HFFc6 (cell line): ENCODE results near the gene PKD1L1. TPM values are rescaled to one million over a fixed set of nuclear protein-coding genes. Genes with fewer than 3 reads are reported as not detected.

Source experiments
- DNase-seq: peaks from one replicate; pipeline ENCODE4 v3.0.0-alpha.2; 2018
- H3K27ac Mint-ChIP-seq: 2 replicates; pipeline ENCODE4 v1.8.0; 2020; ENCODE audit warnings: mild to moderate bottlenecking, mixed read lengths
- H3K27me3 Mint-ChIP-seq: 2 replicates; pipeline ENCODE4 v1.8.0; 2021; ENCODE audit warnings: mild to moderate bottlenecking, moderate library complexity, mixed read lengths; ENCODE audit not compliant: insufficient read depth
- H3K36me3 Mint-ChIP-seq: 2 replicates; pipeline ENCODE4 v1.8.0; 2021; ENCODE audit warnings: low read depth, mixed read lengths
- H3K4me1 Mint-ChIP-seq: 2 replicates; pipeline ENCODE4 v1.8.0; 2020; ENCODE audit warnings: low read depth, mixed read lengths
- H3K4me3 Mint-ChIP-seq: 2 replicates; pipeline ENCODE4 v1.8.0; 2020; ENCODE audit warnings: mild to moderate bottlenecking, moderate library complexity, mixed read lengths
- H3K9me3 Mint-ChIP-seq: 2 replicates; pipeline ENCODE4 v1.8.0; 2020; ENCODE audit warnings: mild to moderate bottlenecking, mixed read lengths
- total RNA-seq, 6 experiments: library from RNA; stranded (reverse); fragmentation: NEBNext Ultra II Directional; extraction: Animal tissue kit (Norgen Biotek cat#: 25700); gene quantifications; 2 replicates in 1 of 6; 3 replicates in 5 of 6; pipeline ENCODE4 v1.2.3, GENCODE V29; 2021
- TF ChIP-seq, protein P1 (sequence below): fragments of 200-600 bp; sonication (generic); IDR thresholded peaks from 2 replicates; pipeline ENCODE4 v1.5.0; 2021; ENCODE audit warnings: antibody characterized with exemption, mild to moderate bottlenecking

The PKD1L1 gene
- total RNA-seq, 6 experiments from 2014 or later: 0.03 to 0.14 TPM; not detected in 4

DNA sequence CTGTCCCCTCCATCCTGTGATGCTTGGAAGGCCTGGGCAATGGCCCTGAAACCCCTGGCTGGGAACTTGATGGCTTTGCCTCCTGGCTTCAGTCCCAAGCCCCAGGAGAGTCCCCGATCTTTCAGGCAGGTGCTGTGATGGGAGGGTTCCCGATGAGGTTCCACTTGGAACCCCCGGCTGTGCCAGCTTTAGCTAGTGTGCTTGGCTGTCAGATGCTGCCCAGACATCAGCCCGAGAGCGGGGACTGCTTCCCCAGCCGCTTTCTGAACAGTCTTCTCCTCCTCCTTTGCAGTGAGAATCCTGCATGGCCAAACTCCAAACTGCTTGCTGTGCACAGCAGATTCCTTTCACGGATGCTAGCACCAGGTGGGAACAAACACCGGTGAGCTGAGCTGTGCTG, 58.1 kb downstream of the PKD1L1 start:
- TF ChIP-seq, protein P1, sequence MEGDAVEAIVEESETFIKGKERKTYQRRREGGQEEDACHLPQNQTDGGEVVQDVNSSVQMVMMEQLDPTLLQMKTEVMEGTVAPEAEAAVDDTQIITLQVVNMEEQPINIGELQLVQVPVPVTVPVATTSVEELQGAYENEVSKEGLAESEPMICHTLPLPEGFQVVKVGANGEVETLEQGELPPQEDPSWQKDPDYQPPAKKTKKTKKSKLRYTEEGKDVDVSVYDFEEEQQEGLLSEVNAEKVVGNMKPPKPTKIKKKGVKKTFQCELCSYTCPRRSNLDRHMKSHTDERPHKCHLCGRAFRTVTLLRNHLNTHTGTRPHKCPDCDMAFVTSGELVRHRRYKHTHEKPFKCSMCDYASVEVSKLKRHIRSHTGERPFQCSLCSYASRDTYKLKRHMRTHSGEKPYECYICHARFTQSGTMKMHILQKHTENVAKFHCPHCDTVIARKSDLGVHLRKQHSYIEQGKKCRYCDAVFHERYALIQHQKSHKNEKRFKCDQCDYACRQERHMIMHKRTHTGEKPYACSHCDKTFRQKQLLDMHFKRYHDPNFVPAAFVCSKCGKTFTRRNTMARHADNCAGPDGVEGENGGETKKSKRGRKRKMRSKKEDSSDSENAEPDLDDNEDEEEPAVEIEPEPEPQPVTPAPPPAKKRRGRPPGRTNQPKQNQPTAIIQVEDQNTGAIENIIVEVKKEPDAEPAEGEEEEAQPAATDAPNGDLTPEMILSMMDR: no peak
- Mint-ChIP-seq H3K27me3 (peaks cover 24% of the 10 kb centered on the region), H3K4me3 (no peak overlapping the region), H3K36me3 (no peaks in the 10 kb centered on the region), H3K27ac (no peak overlapping the region), H3K9me3 (no peaks in the 10 kb centered on the region), H3K4me1 (no peaks in the 10 kb centered on the region)
- no peak for DNase-seq

DNA sequence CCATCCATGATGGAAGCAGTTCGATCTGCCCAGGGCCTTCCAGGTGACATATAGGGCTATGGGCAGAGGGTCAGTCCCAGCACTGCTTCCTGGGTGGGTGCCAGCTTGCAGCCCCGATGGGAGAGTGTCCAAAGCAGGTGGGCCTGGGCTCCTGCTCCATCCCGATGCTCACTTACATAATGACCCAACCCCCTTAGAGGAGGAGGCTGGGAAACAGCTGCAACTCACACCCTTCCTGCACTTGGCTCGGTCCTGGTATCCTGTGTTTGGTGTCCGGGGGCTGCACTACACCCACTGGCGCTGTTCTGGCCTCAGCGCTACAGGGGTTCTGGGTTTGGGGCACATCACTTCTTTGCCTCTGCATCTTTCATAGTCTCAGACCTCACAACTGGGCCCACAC, 58.5 kb downstream of the PKD1L1 start:
- DNase-seq: no peak
- Mint-ChIP-seq H3K36me3 (no peaks in the 10 kb centered on the region), H3K9me3 (no peaks in the 10 kb centered on the region)

DNA sequence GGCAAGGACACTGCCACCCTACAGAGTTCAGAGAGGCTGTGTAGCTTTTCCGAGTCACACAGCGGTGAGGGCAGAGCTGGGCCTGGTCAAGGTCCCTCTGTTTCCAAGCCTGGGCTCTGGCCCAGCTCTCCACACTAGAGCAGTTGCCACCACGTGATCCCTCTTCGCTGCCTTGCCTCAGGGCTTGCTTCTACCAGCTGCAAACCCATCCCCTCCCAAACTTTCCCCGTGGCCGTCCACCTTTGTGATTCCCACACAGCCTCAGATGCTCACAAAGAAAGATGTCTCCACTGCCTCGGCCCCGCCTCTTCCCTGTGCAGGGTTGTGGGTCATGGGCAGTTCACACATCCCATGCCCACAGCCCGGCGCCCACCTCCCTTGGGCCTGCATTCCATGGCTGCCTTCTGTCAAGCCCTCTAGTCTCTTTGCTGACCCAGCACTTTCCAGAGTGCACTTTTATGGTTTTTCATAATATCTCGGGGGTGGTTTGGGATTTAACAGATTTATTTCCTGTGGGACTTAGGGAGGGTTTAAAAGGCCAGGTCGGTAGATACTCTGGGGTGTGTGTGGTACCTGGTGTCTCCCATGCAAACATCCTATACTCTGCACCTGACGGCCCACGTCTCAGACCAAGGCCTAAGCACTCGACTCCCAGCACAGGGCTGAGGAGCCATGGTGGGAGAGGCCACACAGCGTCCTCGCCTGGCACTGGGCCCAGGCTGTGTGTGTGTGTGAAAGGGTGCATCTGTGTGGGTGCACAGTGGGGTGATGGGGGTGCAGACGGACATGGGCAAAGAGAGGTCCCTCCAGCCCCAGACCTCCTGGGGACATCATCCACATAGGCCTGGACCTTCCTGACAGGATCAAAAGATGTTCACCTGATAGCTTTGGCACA, 59.6 kb downstream of the PKD1L1 start:
- Mint-ChIP-seq H3K9me3 (no peaks in the 10 kb centered on the region), H3K4me1 (no peaks in the 10 kb centered on the region), H3K36me3 (no peaks in the 10 kb centered on the region), H3K27me3 (peaks cover 22% of the 10 kb centered on the region), H3K4me3 (no peak overlapping the region), H3K27ac (no peak overlapping the region)
- TF ChIP-seq, protein P1: no peak
- no peak for DNase-seq

More for the DNA sequence above, 58.5 kb downstream of the PKD1L1 start:
- H3K27me3 Mint-ChIP-seq: peaks cover 24% of the 10 kb centered on the region
- TF ChIP-seq, protein P1: no peak
- H3K4me1 Mint-ChIP-seq: no peaks in the 10 kb centered on the region
- no peak overlapping the region for H3K4me3 Mint-ChIP-seq
- no peak overlapping the region for H3K27ac Mint-ChIP-seq

DNA sequence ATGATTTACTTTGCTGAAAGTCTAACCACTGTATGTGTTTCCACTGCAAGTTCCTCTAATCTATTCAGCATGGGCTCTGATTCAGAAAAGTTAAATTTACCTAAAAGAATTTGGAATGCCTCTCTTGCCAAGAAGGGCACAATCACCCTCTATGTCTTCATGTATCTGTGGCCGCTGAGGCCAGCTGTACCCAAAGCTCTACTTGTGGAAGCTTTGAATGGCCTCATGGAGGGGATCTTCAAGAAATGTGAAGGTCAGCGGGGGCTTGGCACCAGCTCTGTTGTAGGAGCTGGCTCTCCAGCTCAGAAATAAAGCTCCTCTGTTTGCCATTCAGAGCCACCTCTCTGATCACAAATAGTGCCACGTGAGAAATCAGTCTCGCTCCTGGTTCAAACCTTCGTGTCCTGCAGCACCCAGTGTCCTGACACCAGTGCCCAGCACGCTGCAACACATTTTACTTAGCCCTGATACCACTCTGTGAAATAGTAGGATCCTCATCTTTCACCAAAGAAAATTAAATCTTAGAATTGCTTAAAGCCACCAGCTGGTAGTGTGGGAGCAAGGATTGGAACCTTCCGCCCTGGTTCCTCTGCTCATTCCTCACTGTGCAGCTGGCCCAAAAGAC, 61.1 kb downstream of the PKD1L1 start:
- H3K9me3 Mint-ChIP-seq: no peaks in the 10 kb centered on the region
- no peak overlapping the region for H3K27ac Mint-ChIP-seq
- H3K36me3 Mint-ChIP-seq: no peaks in the 10 kb centered on the region
- DNase-seq: no peak
- TF ChIP-seq, protein P1: no peak
- H3K27me3 Mint-ChIP-seq: peaks cover 21% of the 10 kb centered on the region
- H3K4me3 Mint-ChIP-seq: no peak overlapping the region
- H3K4me1 Mint-ChIP-seq: no peaks in the 10 kb centered on the region

DNA sequence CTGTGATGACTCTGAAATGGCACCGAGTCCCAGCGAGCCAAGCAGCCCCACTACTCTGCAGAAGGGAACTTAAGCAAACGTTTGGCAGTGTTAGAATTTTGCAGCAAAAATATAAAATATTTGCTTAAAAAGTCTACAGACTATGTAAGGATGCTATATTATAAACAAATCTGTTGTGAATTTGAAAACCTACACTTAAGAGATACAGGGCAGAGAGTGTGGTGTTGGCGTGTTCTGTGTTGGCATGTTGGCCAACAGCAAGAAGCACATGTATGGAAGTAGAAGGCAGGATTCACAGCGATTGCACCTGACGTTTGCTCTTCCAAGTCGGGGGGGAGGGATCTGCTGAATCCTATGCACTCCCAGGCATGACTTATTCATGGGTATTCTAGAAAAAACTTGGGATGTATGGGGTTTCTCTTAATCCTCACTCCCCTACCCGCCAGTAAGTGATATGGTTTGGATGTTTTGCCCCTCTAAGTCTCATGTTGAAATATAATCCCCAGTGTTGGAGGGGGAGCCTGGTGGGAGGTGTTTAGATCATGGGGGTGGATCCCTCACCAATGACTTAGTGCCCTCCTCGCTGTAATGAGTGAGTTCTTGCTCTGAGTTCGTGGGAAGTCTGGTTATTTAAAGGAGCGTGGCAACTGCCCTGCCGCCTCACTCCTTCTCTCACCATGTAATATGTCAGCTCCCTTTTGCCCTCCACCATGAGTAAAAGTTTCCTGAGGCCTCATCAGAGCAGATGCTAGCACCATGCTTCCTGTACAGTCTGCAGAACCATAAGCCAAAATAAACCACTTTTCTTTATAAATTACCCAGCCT, 62.1 kb downstream of the PKD1L1 start:
- no peaks in the 10 kb centered on the region for H3K9me3 Mint-ChIP-seq
- no peaks in the 10 kb centered on the region for H3K36me3 Mint-ChIP-seq
- H3K4me3 Mint-ChIP-seq: no peak overlapping the region
- no peak overlapping the region for H3K27ac Mint-ChIP-seq
- TF ChIP-seq, protein P1: no peak
- H3K27me3 Mint-ChIP-seq: peaks cover 19% of the 10 kb centered on the region
- H3K4me1 Mint-ChIP-seq: no peaks in the 10 kb centered on the region
- no peak for DNase-seq
